Thyroid gland (tissue), 4 donors: ENCODE measurements around the gene HMGCS1. TPM values are rescaled to one million over a fixed set of nuclear protein-coding genes. Genes with fewer than 3 reads are reported as not detected.
"Not testable (repeated sequence)": the region's sequence is repeated elsewhere in the genome, so short reads cannot be mapped to it uniquely, and the experiment has no call there.

Experiments
- DNase-seq, 2 donors: peaks; one replicate each; pipeline ENCODE4 v3.0.0-alpha.2; 2019
- H3K27ac ChIP-seq, 3 donors: fragments of 200-600 bp; sonication (generic); 1 replicate in 2 of 3; 2 replicates in 1 of 3; pipeline ENCODE4 v1.5.1; 2016 to 2019; ENCODE audit warnings: mild to moderate bottlenecking in 1 of 3, moderate library complexity in 1 of 3
- H3K27me3 ChIP-seq: fragments of 200-600 bp; sonication (generic); one replicate; pipeline ENCODE4 v1.5.1; 2019
- H3K36me3 ChIP-seq, 2 donors: fragments of 200-600 bp; sonication (generic); one replicate each; pipeline ENCODE4 v1.5.1; 2016 to 2019
- H3K4me1 ChIP-seq, 2 donors: fragments of 200-600 bp; sonication (generic); one replicate each; pipeline ENCODE4 v1.5.1; 2017 to 2019
- H3K4me3 ChIP-seq, 3 donors: fragments of 200-600 bp; sonication (generic); replicated peaks in 1 of 3; 1 replicate in 2 of 3; 2 replicates in 1 of 3; pipeline ENCODE4 v1.5.1; 2016; ENCODE audit warnings: mild to moderate bottlenecking in 1 of 3
- H3K9me3 ChIP-seq: fragments of 200-600 bp; sonication (generic); one replicate; pipeline ENCODE4 v1.5.1; 2017
- POLR2A ChIP-seq, 2 donors: fragments of 450-650 bp; IDR thresholded peaks; one replicate each; pipeline ENCODE4 v1.6.1; 2017; ENCODE audit warnings: antibody characterized with exemption in 2 of 2, mild to moderate bottlenecking in 2 of 2, moderate library complexity in 1 of 2
- WGBS, 2 donors: methylation state at CpG; one replicate each; pipeline ENCODE4 v1.1.5; 2017; 5-methylcytosine and 5-hydroxymethylcytosine counted together
- intact Hi-C: fragments of 100-400 bp; cut with DNase I; formaldehyde crosslinking; loops from one replicate; pipeline ENCODE4 v1.15.1; 2023
- total RNA-seq, 4 donors: library from RNA; depleted of rRNA; stranded (reverse); fragments of >200 nt; gene quantifications; one replicate each; pipeline ENCODE4 v1.2.3, GENCODE V29; 2016
- TF ChIP-seq, protein P1 (sequence below), 6 experiments: fragments of 200-600 bp in 3 of 6; fragments of 450-650 bp in 3 of 6; sonication (generic) in 3 of 6; IDR thresholded peaks; one replicate each; pipeline ENCODE4 v1.5.1; 2016 to 2019; ENCODE audit warnings: antibody characterized with exemption in 6 of 6, mild to moderate bottlenecking in 2 of 6, inconsistent platforms in 1 of 6, moderate library complexity in 1 of 6

HMGCS1 gene
- total RNA-seq, 4 donors from 2014 or later: 33.5 to 58.7 (median 44.1) TPM

DNA sequence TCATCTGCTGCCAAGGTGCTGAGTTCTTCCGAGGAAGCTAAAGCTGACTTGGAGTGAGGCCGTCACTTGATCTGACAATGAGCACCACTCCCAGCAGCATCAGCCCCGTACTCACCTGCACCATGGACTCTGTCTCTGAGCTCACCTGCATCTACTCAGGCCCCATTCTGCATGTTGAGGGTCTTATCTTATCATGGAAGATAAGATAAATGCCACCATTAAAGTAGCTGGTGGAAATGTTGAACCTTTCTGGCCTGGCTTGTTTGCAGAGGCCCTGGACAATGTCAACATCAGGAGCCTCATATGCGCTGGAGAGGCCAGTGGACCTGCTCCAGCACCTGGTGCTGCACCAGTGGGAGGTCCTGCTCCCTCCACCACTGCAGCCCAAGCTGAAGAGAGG lies 35.0 kb upstream of the HMGCS1 start:
- H3K27ac ChIP-seq: no peak overlapping the region
- DNase-seq: no peak
- no peaks in the 10 kb centered on the region for H3K36me3 ChIP-seq
- H3K9me3 ChIP-seq: no peaks in the 10 kb centered on the region
- intact Hi-C loops: no loop called here
- 65 to 66% methylated on average over 4 of the region's 4 CpGs for WGBS, 2 donors
- no peaks in the 10 kb centered on the region for H3K27me3 ChIP-seq
- no peak overlapping the region for H3K4me3 ChIP-seq
- H3K4me1 ChIP-seq: no peaks in the 10 kb centered on the region
- TF ChIP-seq, protein P1, sequence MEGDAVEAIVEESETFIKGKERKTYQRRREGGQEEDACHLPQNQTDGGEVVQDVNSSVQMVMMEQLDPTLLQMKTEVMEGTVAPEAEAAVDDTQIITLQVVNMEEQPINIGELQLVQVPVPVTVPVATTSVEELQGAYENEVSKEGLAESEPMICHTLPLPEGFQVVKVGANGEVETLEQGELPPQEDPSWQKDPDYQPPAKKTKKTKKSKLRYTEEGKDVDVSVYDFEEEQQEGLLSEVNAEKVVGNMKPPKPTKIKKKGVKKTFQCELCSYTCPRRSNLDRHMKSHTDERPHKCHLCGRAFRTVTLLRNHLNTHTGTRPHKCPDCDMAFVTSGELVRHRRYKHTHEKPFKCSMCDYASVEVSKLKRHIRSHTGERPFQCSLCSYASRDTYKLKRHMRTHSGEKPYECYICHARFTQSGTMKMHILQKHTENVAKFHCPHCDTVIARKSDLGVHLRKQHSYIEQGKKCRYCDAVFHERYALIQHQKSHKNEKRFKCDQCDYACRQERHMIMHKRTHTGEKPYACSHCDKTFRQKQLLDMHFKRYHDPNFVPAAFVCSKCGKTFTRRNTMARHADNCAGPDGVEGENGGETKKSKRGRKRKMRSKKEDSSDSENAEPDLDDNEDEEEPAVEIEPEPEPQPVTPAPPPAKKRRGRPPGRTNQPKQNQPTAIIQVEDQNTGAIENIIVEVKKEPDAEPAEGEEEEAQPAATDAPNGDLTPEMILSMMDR (IDR thresholded peaks at IDR 0.05): no peak
- TF ChIP-seq POLR2A (IDR thresholded peaks at IDR 0.05): no peak

DNA sequence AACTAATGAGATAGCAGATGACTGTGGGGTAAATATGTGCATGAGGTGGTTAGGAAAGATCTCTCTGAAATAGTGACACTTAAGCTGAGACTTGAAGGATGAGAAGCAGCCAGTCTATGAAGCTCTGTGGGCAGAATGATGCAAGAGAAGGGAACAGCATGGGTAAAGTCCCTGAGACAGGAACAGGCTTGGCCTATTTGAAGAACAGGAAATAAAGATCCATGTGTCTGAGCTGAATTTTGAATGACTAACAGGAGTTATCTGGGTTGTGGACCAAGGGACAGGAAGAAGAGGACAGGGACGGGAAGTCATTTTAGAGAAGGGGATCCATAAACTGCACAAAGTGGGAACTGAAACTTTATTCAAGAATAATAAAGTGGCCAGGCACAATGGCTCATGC lies 25.6 kb upstream of the HMGCS1 start:
- DNase-seq: no peak
- H3K4me1 ChIP-seq: no peaks in the 10 kb centered on the region
- no peaks in the 10 kb centered on the region for H3K27me3 ChIP-seq
- H3K27ac ChIP-seq: no peak overlapping the region
- H3K36me3 ChIP-seq: no peaks in the 10 kb centered on the region
- H3K4me3 ChIP-seq: no peak overlapping the region
- TF ChIP-seq POLR2A (IDR thresholded peaks at IDR 0.05): no peak
- TF ChIP-seq, protein P1 (IDR thresholded peaks at IDR 0.05): no peak
- intact Hi-C loops: no loop called here
- 83 to 84% methylated on average over 1 of the region's 1 CpG for WGBS, 2 donors
- H3K9me3 ChIP-seq: no peaks in the 10 kb centered on the region

GRCh38 chr5:43336159-43336558 lies 22.9 kb upstream of the HMGCS1 start:
- 90 to 94% methylated on average over 2 of the region's 2 CpGs for WGBS, 2 donors

GRCh38 chr5:43335681-43336080 lies 22.5 kb upstream of the HMGCS1 start:
- Histone ChIP-seq H3K27ac (no peak overlapping the region), H3K36me3 (no peaks in the 10 kb centered on the region), H3K9me3 (no peaks in the 10 kb centered on the region), H3K4me3 (no peak overlapping the region), H3K4me1 (no peaks in the 10 kb centered on the region), H3K27me3 (no peaks in the 10 kb centered on the region)
- TF ChIP-seq POLR2A (IDR thresholded peaks at IDR 0.05): no peak
- TF ChIP-seq, protein P1 (IDR thresholded peaks at IDR 0.05): no peak
- no peak for DNase-seq
- intact Hi-C loops: no loop called here
- 65 to 84% methylated on average over 4 of the region's 4 CpGs for WGBS, 2 donors

More at GRCh38 chr5:43336159-43336558, 22.9 kb upstream of the HMGCS1 start:
- H3K27me3 ChIP-seq: no peaks in the 10 kb centered on the region
- no peaks in the 10 kb centered on the region for H3K4me1 ChIP-seq
- no peak for DNase-seq
- no peak overlapping the region for H3K4me3 ChIP-seq
- H3K27ac ChIP-seq: no peak overlapping the region
- intact Hi-C loops: no loop called here
- H3K36me3 ChIP-seq: no peaks in the 10 kb centered on the region
- H3K9me3 ChIP-seq: no peaks in the 10 kb centered on the region
- TF ChIP-seq POLR2A (IDR thresholded peaks at IDR 0.05): no peak
- TF ChIP-seq, protein P1 (IDR thresholded peaks at IDR 0.05): no peak

DNA sequence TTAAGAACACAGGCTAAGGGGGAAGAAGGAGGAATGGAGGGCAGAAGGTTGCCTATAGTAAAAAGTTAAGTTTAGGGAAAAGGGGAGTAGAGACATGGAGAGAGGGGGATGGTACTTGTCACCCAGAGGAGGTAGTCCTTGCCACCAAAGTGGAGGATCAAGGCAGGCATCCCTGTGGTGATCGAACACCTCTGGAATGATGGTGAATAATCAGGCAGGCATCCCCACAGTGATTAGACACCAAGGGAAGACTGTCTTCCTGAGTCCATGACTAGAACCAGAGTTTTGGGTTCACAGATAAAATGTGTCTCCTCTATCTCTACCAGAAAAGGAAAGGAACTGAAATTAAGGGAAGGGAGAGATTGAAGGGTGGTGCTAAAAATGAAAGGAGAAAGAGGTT lies 19.2 kb upstream of the HMGCS1 start:
- Histone ChIP-seq H3K4me3 (no peak overlapping the region), H3K27ac (no peak overlapping the region), H3K27me3 (no peaks in the 10 kb centered on the region), H3K4me1 (no peaks in the 10 kb centered on the region), H3K9me3 (no peaks in the 10 kb centered on the region), H3K36me3 (no peaks in the 10 kb centered on the region)
- 81 to 84% methylated on average over 1 of the region's 1 CpG for WGBS, 2 donors
- DNase-seq: no peak
- intact Hi-C loops: no loop called here
- TF ChIP-seq POLR2A (IDR thresholded peaks at IDR 0.05): no peak
- TF ChIP-seq, protein P1 (IDR thresholded peaks at IDR 0.05): no peak

DNA sequence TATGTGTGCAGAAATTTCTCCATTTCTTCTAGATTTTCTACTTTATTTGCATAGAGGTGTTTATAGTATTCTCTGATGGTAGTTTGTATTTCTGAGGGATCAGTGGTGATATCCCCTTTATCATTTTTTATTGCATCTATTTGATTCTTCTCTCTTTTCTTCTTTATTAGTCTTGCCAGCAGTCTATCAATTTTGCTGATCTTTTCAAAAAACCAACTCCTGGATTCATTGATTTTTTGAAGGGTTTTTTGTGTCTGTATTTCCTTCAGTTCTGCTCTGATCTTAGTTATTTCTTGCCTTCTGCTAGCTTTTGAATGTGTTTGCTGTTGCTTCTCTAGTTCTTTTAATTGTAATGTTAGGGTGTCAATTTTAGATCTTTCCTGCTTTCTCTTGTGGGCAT lies 12.4 kb upstream of the HMGCS1 start:
- H3K4me3 ChIP-seq, H3K36me3 ChIP-seq, DNase-seq, H3K9me3 ChIP-seq, H3K4me1 ChIP-seq, intact Hi-C loops, H3K27ac ChIP-seq, H3K27me3 ChIP-seq: not testable (repeated sequence)

GRCh38 chr5:43323488-43323887 lies 10.3 kb upstream of the HMGCS1 start:
- H3K27me3 ChIP-seq, DNase-seq, H3K4me1 ChIP-seq, H3K36me3 ChIP-seq, H3K27ac ChIP-seq, H3K9me3 ChIP-seq, H3K4me3 ChIP-seq, intact Hi-C loops: not testable (repeated sequence)
- WGBS, 2 donors: 63 to 81% methylated on average over 3 of the region's 3 CpGs
